Measurements from ENCODE around the gene CNTNAP2.

- no peak for TF ChIP-seq CBX5 (CRISPR knock-in tag; IDR thresholded peaks at IDR 0.05; ENCODE audit: borderline replicate concordance)
- TF ChIP-seq NFRKB (IDR thresholded peaks at IDR 0.05) = no peak
- TF ChIP-seq EZH2 (conservative IDR thresholded peaks at IDR 0.05; ENCODE audit: low read depth, low read length) = no peak
- no peak for TF ChIP-seq KDM5B (CRISPR knock-in tag; IDR thresholded peaks at IDR 0.05; ENCODE audit: borderline replicate concordance)
- TF ChIP-seq ZNF660 (CRISPR knock-in tag; IDR thresholded peaks at IDR 0.05; ENCODE audit: borderline replicate concordance, low read depth) = no peak
- TF ChIP-seq ZNF841 (CRISPR knock-in tag; IDR thresholded peaks at IDR 0.05; ENCODE audit: borderline replicate concordance) = no peak
- no peak for TF ChIP-seq THRA (CRISPR knock-in tag; IDR thresholded peaks at IDR 0.05; ENCODE audit: borderline replicate concordance)
- no peak for TF ChIP-seq TFE3 (CRISPR knock-in tag; IDR thresholded peaks at IDR 0.05)
- no peak for TF ChIP-seq POLR2AphosphoS5 (IDR thresholded peaks at IDR 0.05; ENCODE audit: low read depth, low read length)
- no peak for TF ChIP-seq ZNF30 (CRISPR knock-in tag; IDR thresholded peaks at IDR 0.05)
- TF ChIP-seq CTCF (CRISPR knock-in tag; IDR thresholded peaks at IDR 0.05) = no peak
- TF ChIP-seq SOX5 (CRISPR knock-in tag; IDR thresholded peaks at IDR 0.05; ENCODE audit: borderline replicate concordance) = no peak
These were observed 1402.5 kb downstream of the CNTNAP2 start for GRCh38 chr7:147519062-147519461.
